ENCODE data around the gene ECI1.

The ECI1 gene

DNA sequence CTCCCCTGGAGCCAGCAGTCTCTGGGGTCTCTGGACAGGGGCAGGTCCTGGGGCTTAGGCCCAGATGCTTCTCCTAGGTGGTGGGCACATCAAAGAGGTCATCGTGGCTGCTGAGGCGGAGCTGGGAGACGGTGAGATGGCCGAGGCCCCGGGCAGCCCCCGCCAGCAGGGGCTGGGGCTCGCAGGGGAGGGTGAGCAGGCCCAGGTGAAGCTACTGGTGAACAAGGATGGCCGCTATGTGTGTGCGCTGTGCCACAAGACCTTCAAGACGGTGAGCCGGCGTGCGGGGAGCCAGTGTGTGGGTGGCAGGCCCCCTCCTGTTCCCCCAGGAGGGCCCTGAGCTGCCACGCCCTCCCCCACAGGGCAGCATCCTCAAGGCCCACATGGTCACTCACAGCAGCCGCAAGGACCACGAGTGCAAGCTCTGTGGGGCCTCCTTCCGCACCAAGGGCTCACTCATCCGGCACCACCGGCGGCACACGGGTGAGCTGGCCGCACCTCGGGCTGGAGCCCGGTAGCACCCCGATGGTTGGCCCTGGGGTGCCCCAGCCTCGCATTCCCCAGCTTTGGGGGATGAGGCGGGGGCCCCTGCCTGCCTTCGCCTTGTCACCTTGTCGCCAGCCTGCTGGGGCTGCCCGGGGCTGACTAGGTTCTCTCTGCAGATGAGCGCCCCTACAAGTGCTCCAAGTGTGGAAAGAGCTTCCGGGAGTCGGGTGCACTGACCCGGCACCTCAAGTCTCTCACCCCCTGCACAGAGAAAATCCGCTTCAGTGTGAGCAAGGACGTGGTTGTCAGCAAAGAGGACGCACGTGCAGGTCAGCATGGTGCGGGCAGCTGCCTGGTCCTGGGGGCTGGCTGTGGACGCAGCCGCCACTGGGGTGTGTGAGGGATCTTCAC, 19.0 kb downstream of the ECI1 start:
- DNase-seq, result no peak

DNA sequence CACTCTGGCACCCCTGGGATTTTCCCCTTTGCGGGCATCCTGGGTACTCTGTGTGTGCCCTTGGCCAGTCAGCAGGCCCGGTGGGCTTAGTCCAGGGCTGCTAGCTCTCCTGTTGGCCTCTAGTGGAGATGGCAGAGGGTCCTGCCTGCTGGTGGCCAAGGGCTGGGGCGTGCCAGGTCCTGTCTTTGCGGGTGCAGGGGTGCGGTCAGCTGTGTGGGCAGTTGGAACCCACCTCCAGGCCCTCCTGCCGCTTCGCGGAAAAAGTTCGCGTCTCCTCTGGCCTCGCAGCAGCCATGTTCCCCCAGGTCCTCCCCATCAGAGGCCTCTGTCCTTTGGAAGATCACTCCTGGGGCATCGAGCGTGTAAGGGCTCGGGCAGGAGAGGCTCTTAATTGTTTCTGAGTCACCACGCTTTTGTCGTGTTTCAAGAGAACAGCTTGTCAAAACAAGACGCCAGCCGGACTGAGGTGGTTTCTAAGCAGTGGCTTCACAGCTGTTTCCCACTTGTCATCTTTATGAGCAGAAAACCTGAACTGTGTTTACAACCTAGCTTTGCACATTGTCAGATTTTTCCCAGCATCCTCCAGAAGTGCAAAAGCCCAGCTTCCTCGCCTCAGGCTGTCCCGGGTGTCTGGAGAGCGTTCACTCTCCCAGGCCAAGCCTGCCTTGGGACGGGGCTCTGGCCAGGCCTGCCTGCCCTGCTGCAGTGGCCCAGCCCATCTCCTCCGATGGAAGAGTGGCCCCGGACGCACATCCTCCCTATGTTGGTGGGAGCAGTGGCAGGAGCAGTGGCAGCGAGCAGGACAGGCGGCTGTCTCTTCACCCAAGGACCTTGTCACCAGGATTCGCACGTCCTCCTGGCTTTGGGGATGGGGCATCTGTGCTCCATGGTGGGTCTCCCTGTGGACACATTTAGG, 20.1 kb downstream of the ECI1 start:
- DNase-seq, result no peak

DNA sequence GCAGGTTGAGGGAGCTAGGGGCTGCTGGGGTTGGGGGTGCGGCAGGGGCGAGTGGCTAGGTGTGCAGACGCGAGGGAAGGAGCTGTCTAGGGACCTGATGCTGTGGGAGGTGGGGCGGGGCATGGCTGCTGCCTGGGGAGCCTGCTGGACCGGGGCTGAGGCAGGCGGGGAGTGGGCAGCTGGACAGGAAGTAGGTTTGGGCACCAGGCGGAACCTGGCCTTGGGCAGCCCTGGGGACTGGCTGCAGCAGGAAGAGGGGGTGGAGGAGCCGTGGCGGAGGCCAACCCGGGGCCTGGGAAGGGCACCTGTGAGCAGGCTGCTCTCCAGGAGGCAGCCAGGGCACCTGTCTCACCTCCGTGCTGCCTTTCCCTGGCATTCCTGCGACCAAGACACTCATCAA, 21.0 kb downstream of the ECI1 start:
- DNase-seq, result no peak

DNA sequence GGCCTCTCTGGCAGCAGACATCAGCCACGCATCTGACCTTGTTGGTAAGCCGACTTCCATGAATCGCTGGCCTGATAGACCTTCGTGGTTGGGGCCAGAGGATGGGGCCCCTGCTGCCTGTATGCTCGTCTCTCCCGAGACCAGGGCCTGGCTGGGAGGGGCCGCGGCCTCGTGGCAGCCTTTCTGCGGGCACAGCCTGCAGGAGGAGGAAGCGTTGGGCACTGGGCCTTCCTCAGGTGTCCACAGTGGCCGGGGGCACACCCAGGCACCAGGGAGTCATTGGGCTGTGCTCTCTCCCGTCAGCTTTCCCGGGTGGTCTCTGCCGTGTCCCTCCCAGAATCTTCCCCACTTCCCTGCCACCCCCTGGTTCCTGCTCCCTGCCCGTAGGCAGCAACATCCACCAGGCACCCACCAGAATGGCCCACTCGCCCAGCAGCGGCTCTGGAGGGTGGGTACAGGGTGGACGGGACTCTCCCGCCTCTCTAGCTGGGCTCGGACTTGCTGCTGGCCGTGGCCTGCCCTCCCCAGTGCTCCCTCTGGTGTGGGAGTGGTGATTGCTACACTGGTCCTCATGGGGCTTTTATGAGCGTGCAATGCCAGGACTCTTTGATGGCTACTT, 21.6 kb downstream of the ECI1 start:
- DNase-seq, result no peak

DNA sequence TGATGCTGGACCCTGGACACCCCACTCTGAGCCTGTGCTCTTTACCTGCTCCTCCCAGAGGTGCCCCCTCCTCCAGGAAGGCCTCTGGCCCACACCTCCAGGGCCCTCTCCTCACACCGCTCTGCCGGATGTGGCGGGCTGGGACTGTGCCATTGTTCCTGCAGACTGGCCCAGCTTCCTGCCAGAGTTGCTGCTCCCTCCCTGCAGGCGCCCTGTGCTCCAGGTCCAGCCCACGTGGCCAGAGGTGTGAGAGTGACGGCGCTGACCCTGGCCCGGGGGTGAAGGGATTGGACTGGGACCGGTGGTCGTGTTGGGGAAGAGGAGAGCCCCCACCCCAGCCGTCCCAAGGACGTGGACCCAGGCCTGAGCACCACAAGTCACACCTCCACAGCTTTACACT, 22.3 kb downstream of the ECI1 start:
- no peak for DNase-seq

DNA sequence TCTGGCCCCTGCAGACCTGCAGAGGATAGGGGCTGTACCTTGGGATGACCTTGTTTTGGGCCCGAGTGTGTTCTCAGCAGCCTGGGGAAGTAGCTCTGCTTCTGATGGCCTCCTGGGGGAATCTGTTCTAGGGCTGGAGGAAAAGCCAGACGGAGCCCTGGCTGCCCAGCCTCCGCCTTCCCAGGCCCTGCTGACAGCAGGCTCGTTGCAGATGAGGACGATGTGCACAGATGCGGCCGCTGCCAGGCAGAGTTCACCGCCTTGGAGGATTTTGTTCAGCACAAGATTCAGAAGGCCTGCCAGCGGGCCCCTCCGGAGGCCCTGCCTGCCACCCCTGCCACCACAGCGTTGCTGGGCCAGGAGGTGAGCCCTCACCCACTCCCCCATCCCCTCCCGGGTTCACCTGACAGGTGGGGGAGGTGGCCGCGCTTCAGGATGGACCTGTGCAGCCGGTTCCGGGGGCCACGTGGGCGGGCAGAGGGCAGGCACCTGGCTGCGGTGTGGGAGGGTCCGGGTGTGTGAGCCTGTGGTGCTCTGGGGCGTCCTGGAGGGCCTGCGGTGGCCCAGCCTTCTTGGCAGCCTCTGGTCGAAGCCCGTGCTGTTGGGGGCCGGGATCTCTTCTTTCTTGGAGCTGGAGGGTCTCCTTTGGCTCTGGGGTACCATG, 23.1 kb downstream of the ECI1 start:
- no peak for DNase-seq

DNA sequence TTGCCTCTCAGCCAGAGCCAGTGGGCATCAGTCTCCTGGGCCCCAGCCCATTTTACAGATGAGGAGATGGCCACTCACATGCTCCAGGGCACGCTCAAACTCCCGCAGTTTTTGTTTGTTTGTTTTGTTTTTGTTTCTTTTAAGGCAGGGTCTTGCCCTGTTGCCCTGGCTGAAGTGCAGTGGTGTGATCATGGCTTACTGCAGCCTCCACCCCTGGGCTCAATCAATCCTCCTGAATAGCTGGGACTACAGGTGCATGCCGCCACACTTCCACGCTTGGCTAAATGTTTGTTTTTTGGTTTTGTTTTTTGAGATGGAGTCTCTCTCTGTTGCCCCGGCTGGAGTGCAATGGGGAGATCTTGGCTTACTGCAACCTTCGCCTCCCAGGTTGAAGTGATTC, 24.5 kb downstream of the ECI1 start:
- no peak for DNase-seq

DNA sequence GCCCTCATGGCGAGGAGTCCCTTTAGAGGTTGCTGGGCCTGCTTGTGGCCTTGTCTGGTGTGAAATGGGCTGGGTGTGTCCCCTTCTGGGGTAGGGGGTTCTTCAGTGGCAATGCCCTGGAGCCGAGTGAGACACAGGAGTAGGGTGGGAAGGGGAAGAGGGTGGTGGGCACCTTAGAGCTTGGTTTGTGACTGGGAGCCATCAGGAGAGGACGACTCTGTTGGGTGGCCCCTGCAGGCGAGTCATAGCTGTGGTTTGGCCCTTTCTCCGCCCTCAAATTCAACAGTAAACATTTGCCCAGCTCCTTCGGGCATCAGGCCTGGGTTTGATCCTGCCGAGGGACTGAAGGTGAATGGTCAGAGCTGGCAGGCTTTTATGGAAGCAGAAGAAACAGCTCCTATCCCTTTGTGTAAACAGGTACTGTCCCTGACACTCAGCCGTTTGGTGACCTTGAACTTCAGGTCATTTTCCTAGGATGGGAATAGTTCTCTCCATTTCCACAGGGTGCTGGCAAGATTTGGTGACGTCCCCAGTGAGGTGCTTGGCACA, 25.1 kb downstream of the ECI1 start:
- peak; percentile 52 for DNase-seq

DNA sequence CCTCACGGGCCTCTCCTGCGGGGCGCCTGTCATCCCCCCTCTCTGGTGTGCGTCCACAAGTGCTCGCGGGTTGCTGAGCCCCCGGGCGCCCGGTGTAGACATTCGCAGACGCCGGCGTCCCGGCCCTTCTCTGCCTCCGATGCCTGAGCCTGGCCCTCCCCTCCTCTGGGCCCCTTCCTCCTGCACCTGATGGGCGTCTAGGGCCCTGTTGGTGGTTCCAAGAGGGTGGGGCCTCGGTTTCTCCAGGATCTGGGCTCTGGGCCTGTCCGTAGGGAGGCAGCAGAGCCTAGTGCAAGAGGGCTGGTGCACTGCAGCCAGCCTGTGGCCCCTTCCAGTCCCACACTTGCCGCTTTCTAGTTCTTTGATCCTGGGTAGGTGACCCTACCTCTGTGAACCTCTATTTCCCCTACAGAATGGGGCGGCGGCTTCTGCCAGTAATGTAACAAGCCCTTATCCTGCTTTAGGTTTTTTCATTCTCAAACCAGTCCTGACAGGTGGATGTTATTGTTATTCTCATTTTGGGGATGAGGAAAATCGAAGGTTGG, 27.4 kb downstream of the ECI1 start:
- peak; percentile 76 for DNase-seq

DNA sequence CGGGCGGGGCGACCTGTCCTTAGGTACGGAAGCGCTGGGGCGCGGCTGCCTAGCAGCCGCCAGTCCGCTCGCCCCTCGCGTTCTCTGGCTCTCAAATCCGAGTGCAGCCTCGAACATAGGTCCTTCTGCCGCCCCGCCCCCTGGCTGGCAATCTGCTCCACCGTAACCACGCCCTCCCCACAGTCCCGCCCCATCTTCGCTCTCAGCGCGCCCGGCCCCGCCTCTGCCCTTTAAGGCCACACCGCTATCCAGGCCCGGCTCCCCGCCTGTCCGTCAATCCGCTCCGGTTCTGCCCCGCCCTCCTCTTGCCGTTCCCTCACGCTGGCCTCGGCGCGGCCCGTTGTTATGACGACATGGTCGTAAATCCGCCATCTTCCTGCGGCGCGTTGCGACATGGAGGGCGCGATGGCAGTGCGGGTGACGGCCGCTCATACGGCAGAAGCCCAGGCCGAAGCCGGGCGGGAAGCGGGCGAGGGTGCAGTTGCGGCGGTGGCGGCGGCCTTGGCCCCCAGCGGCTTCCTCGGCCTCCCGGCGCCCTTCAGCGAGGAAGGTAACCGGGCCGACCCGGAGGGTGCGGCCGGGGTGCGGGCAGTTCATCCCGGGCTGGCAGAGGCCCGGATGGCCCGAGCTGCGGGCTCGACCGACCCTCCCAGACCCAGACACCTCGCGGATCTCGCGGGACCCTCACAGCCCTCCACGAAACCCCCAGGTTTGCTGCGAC, 28.0 kb downstream of the ECI1 start, which contains the start of gene E4F1:
Gene E4F1 (plus strand): TSS at position 371 of the 721 bp plus-strand sequence. CDS start 23 bp downstream, at position 394.
- DNase-seq, result peak; percentile 100

DNA sequence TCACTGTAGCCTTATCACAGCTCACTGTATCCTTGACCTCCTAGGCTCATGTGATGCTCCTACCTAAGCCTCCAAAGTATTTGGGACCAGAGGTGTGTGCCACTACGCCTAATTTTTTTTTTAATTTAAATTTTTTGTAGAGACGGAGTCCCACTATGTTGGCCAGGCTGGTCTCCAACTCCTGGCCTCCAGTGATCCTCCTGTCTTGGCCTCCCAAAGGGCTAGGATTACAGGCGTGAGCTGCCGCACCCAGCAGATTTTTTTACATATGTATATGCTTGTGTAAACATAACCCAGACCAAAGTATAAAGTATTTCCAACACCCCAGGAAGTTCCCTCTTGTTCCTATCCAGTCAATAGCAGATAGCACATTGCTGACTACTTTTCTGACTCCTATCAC, 35.1 kb downstream of the ECI1 start:
- no peak for DNase-seq

DNA sequence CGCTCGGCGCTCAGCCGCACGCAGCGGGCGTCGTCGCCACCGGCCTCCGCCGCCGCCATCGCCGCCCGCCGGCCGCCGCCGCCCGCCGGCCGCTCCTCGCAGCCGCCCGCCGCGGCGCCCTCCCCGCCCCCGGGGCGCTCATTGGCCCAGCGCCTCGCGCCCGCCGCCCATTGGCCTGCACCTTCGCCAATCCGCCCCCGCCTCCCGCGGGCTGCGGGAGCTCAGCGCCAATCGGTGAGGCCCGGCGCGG, 36.7 kb downstream of the ECI1 start, which contains the start of gene PGP:
Gene PGP (minus strand): TSS at position 122 of the 250 bp plus-strand sequence. CDS start 63 bp downstream, at position 59.
- DNase-seq, result no peak

DNA sequence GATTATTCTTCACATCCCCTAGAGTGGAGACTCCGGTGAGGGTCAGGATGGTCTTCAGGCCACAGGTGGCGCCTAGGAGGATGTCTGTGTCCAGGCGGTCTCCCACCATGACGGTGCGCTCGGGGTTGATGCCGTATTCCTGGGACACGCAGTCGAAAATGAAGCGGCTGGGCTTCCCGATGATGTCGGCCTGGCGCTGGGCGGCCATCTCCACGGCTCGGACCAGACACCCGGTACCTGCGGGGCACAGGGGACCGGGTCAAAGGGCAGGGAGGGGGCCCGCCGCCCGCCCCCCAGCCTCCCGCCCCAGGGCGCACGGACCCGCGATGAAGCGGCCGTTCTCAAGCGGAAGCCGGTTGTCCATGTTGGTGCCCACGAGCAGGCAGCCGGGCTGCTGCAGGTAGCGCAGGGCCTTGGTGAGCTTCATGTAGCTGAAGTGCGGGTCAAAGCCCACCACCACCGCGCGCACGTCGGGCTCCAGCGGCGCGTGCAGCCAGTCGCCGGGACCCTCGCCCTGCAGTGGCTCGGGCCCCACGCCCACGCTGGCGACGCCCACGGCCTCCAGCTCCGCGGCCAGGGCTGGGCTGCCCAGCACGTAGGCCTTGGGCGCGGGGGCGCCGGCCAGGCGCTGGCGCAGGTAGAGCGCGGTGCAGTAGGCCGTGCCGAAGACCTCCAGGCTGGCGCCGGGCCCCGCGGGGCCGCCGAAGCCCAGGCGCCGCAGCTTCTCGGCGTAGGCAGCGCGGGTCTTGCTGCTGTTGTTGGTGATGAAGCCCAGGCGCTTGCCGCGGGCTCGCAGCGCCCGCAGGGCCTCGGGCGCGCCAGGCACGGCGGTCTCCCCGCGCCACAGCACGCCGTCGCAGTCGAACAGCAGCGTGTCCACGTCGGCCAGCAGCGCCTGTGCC, 37.3 kb downstream of the ECI1 start:
- DNase-seq, result peak; percentile 54

DNA sequence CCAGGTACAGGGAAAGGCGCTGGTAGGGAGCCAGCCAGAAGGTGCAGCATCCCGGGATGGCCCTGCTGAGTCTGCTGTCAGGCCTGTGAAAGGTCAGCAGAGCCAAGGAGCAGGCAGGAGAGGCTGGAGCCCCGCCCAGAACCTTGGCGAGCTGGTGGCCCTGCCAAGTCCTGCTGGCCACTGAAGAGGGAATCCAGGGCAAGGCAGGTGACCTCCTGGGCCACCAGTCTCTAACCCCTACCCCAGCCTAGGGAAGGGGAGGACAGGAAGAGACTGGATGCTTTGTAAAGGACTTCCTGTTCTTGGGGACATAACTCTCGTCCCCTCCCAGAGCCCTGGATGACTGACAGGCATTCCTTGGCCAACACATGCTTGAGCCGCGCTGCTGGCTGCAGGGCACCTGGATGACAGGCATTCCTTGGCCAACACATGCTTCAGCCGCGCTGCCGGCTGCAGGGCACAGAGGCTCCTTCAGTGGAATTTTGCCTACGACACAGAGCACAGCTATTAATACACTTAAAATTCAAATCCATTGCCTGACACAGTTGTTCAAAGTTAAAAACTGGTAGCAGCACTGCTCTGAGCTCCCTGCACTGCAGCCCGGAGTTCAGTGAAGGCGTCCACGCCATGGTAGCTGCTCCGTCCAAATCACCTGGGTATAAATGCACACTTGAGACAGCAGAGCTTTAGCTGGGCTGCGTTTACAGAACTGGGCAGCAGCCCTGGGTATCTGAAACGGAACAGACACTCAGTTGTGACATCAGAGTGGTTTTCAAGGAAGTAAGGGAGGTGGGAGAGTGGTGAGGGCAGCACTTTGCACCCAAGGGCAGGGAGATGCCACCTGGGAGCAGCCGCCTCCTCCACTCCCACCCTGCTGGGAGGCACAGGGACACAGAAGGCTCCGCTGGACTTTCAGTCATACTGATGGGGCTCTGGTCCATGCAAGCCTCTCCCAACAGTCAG, 38.7 kb downstream of the ECI1 start:
- DNase-seq, result peak; percentile 46

DNA sequence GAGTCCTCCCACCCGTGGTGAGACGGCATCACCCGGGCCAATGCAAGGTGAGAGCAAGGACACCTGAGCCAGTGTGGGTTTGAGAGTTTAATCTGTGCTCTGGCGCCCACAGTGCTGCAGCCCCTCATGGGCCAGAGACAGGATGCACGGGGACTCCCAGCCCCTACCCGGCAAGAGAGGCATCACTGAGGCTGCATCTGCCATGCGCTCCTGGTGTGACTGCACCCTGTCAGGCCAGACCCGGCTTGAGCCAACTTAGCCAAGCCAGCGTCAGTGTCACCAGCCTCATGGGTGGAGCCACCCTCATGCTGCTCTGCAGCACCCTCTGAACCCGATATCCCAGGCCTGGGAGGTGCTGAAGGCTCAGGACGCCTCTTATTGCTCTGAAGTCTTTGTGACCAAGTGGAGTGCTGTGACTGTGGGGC, 39.5 kb downstream of the ECI1 start:
- DNase-seq, result no peak

DNA sequence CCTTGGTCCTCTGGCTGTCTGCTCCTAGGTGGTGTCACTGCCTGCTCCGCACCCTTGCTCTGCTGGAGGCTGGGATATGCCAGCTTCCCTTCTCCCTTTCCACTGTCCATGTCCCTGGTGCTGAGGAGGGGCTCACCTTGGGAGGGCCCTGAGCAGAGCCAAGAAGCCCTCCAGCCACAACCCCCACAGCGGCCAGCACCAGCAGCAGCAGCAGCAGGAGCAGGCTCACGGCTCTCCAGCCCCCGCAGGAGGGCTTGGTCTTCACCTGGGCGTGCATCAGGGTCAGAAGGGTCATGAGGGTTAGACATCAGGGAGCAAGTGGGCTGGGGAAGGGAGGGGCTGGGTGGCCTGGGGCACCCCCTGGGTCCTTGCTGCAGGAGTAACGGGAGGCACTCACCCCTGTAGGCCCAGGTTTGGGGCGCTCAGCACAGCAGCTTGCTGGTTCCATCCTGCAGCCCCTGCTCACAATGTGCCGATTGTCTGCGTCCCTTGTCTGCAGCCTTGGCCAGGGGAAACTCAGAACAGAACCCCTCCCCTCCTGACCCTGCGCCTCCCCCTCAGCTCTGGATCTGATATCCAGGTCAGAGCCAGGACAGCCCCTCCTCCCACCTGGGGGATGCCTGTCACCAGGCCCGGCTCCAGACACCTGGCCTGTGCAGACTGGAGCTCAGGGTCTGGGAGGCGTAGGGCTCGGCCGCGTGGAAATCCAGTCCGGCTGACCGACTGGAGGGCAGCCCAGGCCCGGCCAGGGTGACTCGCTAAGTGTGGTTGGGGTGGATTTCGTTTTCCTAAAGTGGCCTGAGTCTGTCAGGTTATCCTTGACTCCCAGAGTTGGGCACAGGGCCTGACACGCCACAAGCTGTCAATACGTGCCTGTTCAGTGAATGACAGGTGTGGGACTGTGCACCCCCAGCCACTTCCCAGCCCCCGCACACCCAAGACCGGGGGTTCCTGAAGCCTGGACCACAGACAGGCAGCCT, 40.7 kb downstream of the ECI1 start, which contains the start of gene BRICD5:
Gene BRICD5 (minus strand): TSS at position 478 of the 980 bp plus-strand sequence. CDS start 30 bp downstream, at position 448.
- no peak for DNase-seq

DNA sequence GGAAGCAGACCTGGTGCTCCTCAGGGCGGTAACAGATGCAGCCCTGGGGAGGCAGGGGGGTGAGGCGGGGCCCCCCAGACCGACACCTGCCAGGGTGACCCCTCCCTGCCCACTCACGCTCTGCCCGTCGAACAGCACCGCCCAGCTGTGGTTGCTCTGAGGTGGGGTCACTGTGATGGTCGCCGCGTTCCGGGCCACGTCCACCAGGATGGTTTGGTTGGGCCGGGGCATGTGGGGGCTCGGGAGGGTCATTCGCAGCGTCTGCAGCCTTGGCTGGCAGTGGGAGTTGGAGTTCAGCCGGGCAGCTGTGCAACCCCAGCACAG, 41.4 kb downstream of the ECI1 start:
- no peak for DNase-seq
